ENCODE results near the gene ACTR1A.
"Not testable (repeated sequence)": the region's sequence is repeated elsewhere in the genome, so short reads cannot be mapped to it uniquely, and the experiment has no call there.

ACTR1A gene

DNA sequence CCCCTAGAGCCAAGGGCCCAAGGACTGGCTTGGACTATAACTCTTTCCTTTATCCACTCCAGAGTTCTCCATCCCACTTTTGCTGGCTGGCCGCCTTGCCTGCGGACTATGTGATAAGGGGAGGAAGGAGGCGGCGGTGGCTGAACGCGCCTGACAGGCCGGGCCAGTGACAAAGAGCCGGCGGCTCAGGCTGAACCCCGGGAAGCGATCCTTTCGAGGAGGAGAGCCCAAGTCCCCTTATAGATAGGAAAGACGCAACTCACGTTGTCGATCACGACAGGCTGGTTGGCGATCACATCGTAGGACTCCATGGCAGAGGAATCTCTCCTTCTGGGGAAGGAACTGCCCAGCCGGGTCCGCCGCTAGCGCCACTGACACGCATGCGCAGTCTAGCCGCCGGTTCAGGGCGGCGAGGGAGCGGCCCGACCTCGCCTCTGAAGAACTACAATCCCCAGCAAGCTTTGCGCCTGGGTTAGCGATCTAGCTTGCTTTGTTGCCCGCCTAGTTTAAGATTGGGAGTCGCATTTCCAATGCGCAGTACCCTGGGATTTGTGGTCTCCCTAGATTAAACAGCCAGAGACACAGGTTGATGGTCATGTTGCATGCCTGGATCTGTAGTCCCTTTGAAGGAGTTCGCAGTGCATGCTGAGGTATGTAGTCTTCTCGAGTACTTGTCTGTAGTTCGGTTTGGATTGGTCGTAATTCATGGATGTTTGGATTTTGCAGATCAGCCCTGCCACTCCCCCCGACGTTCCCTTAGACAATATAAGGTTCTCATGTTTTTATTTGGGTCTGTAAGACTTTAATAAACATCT is at the start of gene ACTR1A:
Gene ACTR1A (minus strand): TSS at position 376 of the 815 bp plus-strand sequence. CDS start 65 bp downstream, at position 311.
- peak; percentile 92 to 95 for DNase-seq

DNA sequence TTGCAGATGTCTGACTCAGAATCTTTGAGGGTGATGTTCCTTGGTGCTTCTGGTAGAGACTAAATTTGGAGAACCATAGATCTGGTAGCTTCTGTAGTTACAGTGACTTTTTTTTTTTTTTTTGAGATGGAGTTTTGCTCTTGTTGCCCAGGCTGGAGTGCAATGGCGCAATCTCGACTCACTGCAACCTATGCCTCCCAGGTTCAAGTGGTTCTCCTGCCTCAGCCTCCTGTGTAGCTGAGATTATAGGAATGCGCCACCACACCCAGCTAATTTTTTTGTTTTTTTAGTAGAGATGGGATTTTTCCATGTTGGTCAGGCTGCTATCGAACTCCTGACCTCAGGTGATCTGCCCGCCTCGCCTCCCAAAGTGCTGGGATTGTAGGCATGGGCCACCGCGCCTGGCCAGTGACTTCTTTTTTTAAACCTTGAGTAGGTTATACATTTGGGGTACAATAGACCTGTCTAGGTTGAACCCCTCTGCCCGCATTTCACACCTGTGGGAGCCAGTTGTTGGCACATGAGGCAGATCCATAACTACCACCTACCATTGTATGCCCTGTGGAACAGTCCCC is 48.2 kb upstream of the ACTR1A start:
- DNase-seq = no peak

DNA sequence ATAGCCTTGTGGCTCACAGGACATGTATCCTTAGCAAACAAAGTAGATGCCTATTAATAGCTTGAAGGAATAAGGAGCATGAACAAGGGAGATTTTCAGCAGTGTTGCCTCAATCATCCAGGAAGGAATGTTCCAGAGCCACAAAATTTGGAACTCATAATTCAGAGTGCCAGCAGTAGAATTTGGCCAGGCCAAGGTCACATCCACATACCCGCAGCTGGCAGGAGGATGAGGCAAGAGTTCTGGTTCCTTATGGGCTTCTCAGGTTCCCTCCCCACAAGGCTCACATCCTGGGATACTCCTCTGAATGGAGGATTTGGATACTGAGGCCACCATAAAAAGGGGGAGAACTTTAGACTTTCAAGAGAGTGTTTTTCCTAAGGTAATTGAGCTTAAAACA is 47.0 kb upstream of the ACTR1A start:
- no peak for DNase-seq

DNA sequence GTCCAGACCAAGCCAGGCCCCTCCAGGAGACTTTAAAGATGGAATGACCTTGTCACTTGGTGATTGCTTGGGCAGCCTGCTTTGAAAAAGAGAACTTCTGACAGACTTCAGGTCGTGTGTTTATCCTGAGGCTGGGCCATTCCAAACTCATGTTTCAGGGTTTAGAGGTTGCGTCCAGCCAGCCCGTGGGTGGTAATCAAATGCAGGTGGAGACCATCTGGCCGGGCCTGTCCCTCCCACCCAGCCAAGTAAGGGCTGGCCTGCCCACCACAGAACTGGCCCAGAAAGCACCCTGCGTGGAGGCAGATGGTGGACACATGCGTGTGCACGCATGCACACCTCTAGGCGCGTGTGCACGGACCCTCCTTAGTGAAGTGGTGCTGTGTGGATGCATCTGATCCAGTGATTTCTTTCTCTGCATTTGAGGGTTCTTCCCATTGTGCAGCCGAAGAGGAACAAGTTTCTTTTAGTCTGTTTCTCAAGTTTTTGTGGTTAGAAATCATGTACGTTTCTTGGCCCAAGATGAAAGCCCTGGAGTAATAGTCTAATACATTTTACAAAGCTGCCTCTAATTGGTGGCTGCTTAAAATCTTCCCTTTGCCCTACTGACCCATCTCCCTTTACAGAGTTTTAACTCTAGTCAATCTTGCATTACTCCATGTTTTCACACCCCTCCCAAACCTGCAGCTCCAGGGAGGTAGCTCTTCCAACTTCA is 44.3 kb upstream of the ACTR1A start:
- no peak for DNase-seq

DNA sequence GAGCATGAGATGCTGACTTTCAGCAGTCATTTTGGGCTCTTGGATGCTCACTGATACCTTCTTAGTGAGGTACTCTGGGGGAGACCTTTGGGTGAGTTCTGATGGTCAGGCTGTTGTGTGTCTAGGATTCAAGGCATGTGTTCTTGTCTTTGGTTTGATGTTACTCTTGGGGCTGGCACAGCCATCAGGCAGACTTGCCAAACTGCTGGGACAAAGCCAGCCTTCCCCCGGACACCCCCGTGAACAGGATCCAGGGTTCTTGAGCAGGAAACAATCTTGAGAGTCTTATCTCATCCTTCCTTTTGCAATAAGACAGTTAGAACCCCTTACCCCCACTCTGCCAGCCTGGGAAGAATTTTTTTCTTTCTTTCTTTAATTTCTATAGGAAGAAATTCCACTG is 43.5 kb upstream of the ACTR1A start:
- no peak for DNase-seq

DNA sequence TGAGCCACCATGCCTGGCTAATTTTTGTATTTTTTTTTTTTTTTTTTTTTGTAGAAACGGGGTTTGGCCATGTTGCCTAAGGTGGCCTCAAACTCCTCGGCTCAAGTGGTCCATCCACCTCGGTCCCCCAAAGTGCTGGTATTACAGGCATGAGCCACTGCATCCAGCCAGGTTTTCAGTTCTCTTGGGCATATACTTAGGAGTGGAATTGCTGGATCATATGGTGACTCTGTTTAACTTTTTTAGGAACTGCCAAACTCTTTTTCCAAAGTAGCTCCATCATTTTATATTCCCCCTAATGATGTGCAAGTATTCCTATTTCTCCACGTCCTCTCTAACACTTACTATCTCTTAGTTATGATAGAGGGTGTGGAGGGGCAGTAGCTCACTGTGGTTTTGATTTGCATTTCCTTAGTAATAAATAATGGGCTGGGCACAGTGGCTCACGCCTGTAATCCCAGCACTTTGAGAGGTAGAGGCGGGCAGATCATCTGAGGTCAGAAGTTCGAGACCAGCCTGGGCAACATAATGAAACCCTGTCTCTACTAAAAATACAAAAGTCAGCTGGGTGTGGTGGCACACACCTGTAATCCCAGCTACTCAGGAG is 42.9 kb upstream of the ACTR1A start:
- DNase-seq = no peak

DNA sequence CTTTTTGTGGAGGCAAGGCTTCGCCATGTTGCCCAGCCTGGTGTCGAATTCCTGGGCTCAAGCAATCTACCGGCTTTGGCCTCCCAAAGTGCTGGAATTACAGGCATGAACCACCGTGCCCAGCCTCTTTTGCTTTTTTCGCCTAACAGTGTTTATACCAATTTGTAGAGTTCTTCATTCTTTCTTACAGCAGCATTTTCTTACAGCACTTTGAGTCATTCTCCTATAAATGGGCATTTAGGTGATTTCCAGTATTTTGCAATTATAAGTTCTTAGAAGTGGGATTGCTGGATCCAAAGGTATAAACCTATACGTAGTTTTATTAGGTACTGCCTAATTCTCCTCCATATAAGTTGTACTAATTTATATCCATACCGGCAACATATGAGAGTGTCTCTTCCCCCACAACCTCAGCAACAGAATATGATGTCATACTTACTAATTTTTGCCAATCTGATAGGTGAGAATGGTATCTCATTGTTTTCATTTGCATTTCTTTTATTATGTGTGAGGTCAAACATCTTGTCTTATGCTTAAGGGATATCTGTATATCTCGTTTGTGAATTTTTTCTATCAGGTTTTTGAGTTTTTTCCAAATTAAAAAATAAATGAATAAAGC is 40.4 kb upstream of the ACTR1A start:
- no peak for DNase-seq

DNA sequence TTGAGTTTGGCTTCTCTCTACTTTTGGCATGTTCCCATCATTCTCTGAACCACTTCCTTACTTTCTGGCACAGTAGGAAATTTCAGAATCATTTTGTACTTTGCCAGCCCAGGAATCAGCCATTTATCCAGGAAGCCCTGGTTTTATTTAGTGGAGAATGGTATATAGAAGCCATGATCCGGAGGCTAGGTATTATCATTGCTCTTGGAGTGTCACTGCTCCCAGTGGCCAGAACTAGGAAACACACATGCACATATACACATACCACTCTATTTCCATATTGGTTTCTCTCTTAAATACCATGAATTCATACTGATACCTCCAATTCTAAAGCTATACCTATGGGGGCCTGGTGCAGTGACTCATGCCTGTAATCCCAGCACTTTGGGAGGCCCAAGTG is 37.5 kb upstream of the ACTR1A start:
- DNase-seq = peak in 1 of 2 experiments; percentile 2

DNA sequence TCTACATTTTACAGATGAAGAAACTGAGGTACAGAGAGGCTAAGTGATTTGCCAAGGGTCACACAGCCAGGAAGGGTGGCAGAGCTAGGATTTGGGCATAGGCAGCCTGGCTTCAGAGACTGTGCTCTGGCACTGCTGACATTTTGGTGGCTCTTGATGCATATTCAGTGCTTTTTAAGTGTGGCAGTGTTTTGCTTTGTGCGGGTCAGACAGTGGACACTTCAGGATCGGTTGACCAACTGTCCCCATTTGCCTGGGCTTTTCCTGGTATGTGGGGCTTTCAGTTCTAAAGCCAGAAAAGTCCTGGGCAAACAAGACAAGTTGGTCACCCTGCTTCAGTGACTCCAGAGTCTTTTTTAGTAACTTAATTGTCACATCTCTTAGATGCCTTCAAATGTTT is 36.3 kb upstream of the ACTR1A start:
- no peak for DNase-seq

DNA sequence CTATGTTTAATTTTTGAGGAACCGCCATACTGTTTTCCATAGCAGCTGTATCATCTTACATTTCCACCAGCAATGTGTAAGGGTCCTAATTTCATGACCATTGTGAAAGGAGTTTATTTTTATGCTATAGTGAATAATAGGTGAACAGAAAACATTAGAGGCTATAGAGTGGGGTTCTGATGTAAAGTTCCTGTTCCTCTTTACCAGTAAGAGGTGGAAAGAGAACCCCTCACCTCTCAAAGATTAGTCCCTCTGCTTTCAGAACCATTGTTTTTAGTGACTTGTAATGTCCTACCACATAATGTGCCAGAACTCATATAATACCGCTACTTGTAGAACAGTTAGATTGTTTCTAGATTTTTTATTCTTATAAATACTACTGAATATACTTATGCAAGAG is 35.4 kb upstream of the ACTR1A start:
- DNase-seq = no peak

DNA sequence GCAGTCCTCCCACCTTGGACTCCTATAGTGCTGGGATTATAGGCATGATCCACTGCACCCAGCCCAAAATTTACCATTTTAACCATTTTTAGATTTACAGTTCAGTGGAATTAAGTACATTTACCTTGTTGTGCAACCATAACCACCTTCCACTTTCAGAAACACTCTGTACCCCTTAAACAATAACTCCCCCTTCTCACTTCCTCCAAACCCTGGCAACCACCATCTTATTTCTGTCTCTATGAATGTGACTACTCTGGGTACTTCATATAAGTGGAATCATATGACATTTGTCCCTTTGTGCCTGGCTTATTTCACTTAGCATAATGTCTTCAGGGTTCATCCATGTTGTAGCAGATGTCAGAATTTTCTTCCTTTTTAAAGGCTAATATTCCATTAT is 34.9 kb upstream of the ACTR1A start:
- no peak for DNase-seq

DNA sequence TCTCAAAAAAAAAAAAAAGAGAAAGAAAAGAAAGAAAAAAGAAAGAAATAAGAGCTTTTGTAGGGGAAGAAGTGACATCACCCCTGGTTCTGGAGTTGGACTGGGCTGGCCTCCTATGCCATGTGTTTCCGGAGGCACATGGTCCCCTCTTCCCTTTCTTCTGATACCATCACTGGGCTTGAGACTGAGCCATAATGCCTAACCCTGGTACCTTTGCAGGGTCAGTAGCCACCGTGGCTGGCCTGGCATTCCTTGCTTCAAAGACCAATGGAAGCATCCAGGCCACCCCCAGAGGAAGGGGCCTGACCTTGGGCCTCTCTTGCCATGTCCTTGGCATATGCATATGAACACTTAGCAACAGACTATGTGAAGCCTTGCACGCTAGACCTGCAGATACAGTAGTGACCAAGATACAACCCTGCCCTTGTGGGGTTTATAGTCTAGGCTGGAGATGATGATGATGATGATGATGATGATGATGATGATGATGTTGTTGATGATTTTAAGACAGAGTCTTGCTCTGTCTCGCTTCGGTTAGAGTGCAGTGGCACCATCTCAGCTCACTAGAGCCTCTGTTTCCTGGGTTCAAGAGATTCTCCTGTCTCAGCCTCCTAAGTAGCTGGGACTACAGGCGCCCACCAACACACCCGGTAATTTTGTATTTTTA is 33.1 kb upstream of the ACTR1A start:
- DNase-seq = no peak

DNA sequence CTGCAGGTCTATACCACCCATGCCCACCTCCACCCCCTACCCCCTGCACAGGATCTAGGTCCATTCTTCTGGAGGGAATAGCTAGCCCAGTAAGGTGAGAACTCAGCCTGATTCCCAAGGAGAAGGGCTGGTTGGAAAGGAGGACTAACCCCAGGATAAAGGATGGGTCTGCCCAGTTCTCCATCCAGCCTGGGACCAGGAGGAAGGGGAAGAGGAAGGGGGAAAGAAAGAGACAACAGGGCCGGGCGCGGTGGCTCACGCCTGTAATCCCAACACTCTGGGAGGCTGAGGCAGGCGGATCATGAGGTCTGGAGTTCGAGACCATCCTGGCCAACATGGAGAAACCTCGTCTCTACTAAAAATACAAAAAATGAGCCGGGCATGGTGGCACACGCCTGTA is 32.5 kb upstream of the ACTR1A start:
- DNase-seq = not testable (repeated sequence)

DNA sequence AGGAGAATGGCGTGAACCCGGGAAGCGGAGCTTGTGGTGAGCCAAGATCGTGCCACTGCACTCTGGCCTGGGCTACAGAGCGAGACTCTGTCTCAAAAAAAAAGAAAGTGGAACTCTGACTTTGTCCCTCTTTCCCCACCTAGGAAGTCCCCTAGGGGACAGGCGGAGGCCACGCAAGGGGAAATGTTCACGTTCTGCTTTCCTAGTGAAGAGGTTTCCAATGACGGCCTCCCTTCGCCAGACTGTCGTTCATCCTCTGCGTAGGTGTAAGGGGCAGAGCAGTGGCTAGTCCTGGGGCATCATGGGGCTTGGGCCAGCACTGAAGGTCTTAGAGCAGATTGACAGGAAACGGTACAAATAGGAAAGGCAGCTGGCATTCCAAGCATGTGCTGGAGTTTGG is 31.8 kb upstream of the ACTR1A start:
- DNase-seq = no peak

DNA sequence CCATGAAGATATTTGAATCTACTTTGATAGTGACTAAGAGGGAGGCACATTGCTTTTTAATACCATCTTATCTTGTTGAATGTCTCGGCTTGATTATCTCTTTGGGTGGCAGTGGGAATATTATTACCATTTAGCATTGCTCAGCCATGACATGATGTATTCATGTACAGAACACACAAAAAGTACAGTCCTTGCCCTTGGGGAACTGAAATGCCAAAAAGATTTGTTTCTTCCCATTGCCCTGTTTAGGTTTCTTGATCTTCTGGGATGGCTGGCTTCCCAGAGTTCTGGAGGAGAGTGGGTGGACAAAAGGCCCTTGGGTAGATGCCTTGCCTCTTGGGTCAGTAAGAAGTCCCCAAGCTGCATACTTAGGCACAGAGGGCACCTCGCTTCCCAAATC is 25.0 kb upstream of the ACTR1A start:
- DNase-seq = no peak

DNA sequence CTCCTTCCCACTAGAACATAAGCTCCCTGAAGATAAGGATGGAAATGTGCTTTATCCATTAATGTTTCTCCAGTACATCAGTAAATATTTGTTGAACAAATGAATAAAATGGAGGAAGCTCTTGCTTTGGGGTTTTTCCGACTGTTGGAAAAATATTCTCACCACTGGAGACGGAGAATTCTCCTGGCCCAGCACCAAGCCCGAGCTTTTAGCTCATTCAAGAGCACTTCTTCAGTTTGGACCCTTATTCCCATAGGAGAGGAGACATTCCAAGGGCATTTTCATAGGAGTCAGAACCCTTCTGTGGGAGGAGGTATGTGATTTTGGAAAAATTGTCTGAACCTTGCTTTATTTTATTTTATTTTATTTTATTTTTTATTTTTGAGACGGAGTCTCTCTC is 22.2 kb upstream of the ACTR1A start:
- no peak for DNase-seq

DNA sequence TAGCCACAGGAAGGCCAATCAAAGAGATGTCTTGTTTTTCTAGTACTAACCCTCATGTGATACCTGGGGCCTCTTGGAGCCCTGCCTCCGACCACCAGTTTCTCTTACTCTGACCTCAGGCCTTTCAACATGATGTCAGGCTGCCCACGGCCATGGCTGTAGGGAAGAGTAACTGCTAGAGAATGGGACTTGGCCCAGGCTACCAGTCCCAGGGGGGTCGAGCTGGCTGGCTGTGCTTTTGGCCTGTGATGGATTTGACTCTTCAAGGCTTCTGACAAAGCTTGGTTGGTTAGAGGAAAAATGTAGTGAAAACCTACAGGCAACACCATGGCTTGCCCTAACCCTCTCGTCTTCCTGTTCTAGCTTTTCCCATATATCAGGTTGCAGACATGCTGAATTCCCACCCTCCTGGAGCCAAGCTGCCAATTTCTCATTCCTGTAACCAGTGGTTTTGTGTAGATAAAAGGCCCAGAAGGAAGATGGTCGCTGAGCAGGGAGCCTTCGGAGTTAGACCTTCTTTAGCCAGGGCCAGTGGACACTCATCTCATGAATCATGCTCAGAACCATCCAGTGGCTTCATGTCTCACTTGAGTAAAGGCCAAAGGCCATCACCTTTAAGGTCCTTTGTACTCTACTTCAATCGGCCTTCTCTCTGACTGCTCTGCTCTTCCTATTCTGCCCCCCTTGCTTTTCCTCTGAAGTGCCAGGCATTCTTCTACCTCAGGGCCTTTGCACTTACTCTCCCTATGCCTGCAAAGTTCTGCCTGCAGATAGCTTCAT is 20.9 kb upstream of the ACTR1A start:
- DNase-seq = no peak

DNA sequence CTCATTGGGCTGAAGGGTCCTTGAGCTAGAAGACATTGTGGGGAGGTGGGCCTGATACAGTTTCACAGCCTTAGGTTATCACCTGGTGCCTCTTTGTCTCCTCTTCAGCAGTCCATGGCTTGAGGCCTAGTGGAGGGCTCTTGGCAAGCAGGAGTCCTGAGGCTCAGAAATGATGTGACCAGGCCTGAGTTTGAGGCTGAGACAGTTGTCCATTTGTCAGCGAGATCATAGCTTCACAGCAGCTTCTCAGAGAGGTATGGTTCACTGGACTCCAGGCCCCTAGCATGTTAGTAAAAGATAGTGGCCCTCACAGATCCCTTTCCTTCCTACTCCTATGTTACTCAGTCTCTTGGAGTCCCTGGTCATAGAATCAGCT is 20.4 kb upstream of the ACTR1A start:
- no peak for DNase-seq

DNA sequence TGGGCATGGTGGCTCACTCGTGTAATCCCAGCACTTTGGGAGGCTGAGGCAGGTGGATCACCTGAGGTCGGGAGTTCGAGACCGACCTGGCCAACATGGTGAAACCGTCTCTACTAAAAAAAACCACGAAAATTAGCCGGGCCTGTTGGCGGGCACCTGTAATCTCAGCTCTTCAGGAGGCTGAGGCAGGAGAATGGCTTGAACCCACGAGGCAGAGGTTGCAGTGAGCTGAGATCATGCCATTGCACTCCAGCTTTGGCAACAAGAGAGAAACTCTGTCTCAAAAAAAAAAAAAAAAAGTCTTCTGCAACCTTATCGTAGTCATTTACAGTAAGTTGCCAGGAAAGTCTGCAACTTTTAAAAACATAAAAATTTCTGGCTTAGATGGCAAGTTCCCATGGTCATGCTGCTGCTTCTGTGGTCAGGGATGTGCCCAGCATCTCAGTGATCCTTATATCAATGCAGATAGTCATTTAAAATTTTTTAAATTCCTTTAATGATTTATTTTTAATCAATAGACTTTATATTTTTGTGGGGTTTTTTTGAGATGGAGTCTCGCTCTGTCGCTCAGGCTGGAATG is 16.8 kb upstream of the ACTR1A start:
- no peak for DNase-seq

DNA sequence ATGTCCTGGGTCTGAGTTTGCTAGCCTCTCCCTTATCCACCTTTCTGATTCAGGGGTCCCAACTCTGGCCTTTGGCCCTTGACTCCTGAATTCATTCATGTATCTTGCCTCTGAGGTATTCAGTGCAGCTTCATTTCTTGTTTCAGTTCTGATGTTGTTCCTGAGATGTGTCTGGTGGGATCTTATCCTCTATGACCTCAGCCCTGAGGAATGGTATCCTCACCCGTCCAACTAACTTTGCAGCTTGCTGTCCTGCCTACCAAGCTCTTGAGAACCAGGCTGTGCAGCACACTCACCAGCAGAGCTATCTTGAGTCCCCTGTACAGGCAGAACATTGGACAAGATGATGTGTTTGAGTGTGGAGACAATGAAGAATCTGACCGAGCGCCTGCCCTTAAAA is 15.0 kb upstream of the ACTR1A start:
- DNase-seq = no peak

DNA sequence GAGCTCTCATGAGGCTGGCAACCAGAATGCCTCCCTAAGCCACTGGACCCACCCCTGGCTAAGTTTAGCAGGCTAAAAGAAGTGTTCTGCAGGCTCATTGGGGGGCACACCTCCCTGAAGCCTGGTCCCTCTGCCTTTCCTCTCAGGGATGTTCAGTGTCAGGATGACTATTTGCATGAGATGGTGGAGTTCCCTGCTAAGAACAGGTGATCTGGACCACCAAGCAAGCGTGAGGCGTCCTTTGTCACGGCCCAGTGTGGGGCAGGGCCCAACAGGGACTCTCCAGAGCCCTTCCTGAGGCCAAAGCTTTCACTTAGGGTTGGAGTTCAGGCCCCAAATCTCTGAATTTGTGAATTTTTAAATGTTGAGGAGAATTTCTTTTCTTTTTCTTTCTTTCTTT is 13.2 kb upstream of the ACTR1A start:
- no peak for DNase-seq

Measured in NCI-H524 (cell line).